Fibroblast of gingiva (primary cell): ENCODE measurements around the gene OR51G2.
"Not testable (repeated sequence)": the region's sequence is repeated elsewhere in the genome, so short reads cannot be mapped to it uniquely, and the experiment has no call there.

Experiments
- DNase-seq: peaks from one replicate; pipeline ENCODE4 v3.0.0-alpha.2; 2011; ENCODE audit warnings: low read depth

The OR51G2 gene

GRCh38 chr11:4919250-4919649 lies at the start of gene OR51G2:
TSS of gene OR51G2 (minus strand) at chr11:4919350. CDS start at chr11:4915663, 3,687 bp downstream.
- no peak for DNase-seq

DNA sequence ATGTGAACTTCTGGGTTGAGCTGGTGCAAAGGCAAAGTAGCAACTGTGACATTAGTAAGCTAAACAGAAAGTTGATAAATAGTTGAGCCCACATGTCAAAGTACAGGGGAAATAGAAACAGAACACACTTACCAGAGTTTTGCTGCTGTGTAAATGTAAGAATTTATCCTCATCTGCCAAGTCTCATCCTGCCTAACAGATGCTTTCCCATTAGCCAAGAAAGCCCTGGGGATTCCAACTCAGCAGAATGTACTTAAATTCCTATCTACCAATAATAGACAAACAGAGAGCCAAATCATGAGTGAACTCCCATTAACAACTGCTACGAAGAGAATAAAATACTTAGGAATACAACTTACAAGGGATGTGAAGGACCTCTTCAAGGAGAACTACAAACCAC lies 43.7 kb upstream of the OR51G2 start:
- DNase-seq, result no peak

DNA sequence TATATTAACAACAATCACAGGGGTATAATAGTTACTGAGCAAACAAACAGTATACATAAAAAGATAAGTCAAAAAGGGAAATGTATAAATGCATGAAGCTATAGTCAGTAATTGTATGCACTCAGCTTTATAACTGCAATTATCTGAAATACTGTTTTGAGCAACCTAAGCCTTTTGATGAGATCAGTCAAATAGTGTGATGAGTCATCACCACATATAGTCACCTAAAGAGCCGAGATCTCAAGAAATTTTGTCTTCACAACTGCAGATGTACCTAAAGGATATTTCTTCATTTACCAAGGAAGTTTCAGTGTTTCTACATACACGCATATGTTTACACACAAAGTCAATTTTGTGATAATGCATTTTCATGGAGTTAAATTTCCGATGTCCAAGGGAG lies 41.7 kb upstream of the OR51G2 start:
- no peak for DNase-seq

- no peak for DNase-seq
These were observed 38.2 kb upstream of the OR51G2 start for GRCh38 chr11:4957396-4957795.

GRCh38 chr11:4955613-4956012 lies 36.5 kb upstream of the OR51G2 start, which contains the start of gene OR51A2:
TSS of gene OR51A2 (minus strand) at chr11:4955713. CDS start at chr11:4955713, 0 bp downstream.
- DNase-seq, result not testable (repeated sequence)

DNA sequence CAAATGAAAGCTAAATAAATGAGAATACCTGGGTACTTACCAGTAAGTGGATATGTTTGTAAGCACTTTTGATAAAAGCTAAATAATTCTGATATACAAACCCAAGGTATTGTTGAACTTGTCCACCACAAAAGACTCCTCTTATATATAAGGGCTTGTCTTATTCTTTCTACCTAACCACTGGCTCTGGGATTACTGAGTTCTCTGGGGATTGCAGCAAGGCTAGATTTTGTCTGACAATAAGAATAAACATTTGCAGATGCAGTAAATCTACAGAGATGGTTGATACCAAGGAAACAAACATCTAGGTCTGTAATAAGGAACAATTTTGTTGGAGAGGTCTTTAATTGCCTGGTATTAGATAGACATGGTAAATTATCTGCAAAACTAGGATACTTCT lies 28.4 kb upstream of the OR51G2 start, which contains the start of gene OR51A4:
TSS of gene OR51A4 (minus strand) at position 101 of the 400 bp plus-strand sequence. CDS start 505 bp downstream, outside the sequence.
- DNase-seq, result no peak

DNA sequence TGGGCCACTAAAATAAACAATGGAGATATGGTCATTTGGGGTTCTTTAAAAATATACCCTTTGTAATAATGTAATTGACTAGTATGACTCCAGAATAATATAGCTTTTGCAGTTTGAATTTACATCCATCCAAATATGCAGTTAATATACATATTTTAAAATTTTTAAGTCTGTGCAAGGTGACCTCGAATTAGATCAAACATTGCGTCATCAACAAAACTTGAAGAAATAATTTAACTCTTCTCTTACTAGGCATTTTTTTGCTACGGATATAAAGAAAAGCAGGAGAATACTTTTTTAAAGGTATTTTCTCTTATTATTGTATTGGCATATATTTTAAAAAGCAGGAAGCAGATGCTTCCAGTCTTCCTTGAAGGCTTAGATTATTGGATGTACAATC lies 17.6 kb upstream of the OR51G2 start:
- DNase-seq, result no peak

DNA sequence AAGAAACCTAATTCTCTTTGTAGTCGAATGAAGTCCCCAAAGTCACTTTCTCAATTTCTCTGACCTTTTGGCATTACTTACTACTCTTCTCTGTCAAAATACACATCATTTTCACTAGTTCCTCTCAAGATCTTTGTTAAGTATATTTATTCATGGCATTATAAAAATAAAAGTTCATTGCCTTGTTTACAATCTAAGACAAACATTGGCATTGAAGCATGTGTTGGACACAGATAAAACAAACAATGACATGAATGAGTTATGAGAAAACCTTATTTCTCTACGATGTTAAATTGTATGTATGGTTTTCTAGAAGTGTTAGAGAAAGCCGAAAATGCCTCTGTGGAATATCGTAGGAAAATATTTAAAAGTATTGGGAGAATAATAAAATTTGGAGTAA lies 13.6 kb upstream of the OR51G2 start:
- no peak for DNase-seq

GRCh38 chr11:4926608-4927007 lies 7.5 kb upstream of the OR51G2 start:
- DNase-seq, result no peak

GRCh38 chr11:4924239-4924638 lies 5.1 kb upstream of the OR51G2 start, which contains the start of gene OR51G1:
TSS of gene OR51G1 (minus strand) at chr11:4924339. CDS start at chr11:4924339, 0 bp downstream.
- DNase-seq, result no peak

- no peak for DNase-seq
These were observed 3.2 kb upstream of the OR51G2 start for GRCh38 chr11:4922304-4922703.

- DNase-seq, result no peak
These were observed 2.6 kb upstream of the OR51G2 start for GRCh38 chr11:4921796-4922195.

- DNase-seq, result no peak
These were observed 2.6 kb downstream of the OR51G2 start for GRCh38 chr11:4916581-4916980.

DNA sequence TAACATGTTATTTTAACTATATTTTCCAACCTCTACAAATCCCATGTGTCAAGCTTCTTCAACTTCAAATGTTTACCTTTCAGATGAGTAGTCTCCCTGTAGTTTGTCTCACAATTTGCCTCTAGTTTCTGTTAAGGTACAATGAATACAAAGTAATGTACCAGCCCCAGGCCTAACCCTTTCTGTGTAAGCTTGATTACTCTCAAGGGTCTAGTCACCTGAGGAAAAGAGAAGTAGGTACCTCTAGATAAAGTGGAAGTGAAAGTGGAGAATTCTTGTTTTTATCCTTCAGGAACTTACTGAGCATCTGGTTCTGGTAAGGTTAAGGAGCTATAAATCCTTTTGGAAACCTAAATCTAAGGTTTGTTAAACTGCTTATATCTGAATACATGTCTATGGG lies 15.7 kb downstream of the OR51G2 start, which contains the start of gene OR51A7:
TSS of gene OR51A7 (plus strand) at position 300 of the 400 bp plus-strand sequence. CDS start 3,587 bp downstream, outside the sequence.
- no peak for DNase-seq

DNA sequence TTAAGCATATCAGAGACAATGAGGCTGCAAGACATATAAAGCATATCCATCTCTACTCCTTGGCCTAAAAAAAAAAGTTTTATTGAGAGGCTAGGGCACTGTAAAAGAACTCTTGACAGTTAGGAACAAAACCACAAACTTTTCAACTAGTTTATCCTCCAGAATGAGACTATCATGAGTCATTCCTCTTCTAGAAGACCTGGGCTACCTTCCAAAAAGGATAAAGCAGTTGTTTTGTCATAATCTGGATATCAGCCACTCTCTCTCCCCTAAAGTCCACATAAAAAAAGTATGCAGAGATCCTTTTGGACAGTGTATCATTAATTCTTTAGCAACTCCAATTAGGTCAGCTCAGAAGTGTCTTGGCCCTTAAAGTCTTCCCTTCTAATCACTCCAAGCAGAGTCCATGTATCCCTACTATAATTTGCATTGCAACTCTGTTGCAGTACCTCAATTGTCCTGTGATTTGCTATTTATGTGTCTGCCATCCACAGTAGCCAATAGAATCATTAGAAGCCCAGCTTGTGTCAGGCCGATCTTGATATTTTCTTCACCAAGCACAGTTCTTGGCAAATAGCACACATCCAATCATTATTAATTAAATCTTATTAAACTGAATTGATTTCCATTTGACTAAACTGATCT lies 27.0 kb downstream of the OR51G2 start:
- peak; percentile 42 for DNase-seq

GRCh38 chr11:4890279-4890678 lies 28.9 kb downstream of the OR51G2 start:
- no peak for DNase-seq

DNA sequence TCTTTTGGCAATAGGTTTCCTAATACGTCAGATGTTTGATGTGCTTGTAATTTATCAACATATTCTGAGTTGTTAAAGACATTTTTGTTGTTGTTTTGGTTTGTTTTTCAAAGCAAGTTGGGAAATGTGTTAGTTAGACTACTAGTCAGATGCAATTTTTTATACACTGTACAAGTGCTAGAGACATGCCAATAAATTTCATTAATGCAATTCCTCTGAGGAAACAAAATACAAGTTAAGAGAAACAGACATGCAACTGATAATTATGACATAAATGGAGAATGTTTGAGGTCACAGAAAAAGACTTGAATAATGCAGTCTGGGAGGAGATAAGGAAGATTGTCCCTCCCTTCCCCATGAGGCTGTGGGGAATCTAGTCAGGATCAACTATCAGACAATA lies 31.6 kb downstream of the OR51G2 start:
- no peak for DNase-seq

DNA sequence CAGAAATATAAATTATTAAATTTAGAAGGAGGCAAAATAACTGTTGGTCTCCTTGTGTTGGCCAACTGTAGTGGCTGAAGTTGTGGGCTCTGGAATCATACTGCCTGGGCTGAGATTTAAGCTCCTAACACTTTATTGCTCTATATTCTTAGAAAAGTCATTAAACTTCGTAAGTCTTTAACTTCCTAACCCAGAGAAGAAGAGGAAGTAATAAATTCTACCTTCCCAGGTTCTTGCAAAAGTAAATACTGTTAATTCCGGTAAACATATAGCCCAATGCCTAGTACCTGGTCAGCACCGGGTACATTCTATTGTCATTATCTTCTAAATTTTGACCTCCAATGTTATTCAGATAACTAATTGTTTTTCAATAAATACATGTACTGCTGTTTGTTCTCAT lies 33.0 kb downstream of the OR51G2 start:
- no peak for DNase-seq

- DNase-seq, result no peak
These were observed 34.8 kb downstream of the OR51G2 start for GRCh38 chr11:4884361-4884760.

DNA sequence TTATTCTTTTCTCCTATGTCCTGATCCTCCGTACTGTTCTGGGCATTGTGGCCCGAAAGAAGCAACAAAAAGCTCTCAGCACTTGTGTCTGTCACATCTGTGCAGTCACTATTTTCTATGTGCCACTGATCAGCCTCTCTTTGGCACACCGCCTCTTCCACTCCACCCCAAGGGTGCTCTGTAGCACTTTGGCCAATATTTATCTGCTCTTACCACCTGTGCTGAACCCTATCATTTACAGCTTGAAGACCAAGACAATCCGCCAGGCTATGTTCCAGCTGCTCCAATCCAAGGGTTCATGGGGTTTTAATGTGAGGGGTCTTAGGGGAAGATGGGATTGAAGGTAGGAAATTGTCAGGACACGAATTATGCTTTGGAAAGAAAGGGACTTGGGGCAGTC lies 36.6 kb downstream of the OR51G2 start:
- DNase-seq, result no peak

DNA sequence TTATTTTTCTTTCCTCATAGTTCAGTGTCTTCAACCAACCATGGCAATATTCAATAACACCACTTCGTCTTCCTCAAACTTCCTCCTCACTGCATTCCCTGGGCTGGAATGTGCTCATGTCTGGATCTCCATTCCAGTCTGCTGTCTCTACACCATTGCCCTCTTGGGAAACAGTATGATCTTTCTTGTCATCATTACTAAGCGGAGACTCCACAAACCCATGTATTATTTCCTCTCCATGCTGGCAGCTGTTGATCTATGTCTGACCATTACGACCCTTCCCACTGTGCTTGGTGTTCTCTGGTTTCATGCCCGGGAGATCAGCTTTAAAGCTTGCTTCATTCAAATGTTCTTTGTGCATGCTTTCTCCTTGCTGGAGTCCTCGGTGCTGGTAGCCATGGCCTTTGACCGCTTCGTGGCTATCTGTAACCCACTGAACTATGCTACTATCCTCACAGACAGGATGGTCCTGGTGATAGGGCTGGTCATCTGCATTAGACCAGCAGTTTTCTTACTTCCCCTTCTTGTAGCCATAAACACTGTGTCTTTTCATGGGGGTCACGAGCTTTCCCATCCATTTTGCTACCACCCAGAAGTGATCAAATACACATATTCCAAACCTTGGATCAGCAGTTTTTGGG lies 37.2 kb downstream of the OR51G2 start, which contains the start of gene OR51T1:
TSS of gene OR51T1 (plus strand) at position 41 of the 641 bp plus-strand sequence. CDS start at position 41, 0 bp downstream.
- DNase-seq, result no peak

DNA sequence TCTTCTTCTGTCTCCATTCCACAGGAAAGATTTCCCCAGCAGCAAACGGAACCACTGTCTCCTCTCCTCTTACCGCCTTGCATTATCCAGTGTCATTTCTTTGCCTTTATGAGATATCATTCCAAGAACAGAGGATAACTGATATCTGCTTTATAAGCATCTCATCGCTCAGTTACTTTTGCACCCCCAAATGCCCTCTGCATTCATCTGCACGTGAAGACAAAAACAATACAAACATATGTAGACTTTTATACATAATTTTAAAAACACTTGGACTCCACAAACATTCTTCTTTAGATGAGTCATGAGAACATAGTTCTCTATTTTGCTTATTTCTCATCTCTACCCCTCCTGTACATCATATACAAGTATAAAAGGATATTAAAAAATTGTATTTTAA lies 38.0 kb downstream of the OR51G2 start:
- no peak for DNase-seq

DNA sequence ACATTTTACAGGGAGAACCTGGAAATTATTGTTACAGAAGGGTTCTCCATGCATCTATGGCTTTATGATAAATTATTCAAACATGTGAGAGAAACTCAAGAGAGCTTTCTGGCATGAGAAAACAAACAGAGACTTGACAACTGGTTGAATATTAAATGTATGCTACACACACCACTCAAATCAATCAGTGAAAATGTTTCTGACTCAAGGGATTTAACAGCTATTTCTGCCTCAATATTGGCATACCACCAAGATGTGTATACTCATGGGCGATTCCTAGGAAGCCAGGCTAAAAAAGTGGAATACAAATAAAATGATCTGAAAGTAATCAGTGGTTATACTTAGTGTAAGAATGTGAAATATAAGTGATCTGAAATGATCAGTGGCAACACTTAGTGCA lies 53.3 kb downstream of the OR51G2 start:
- no peak for DNase-seq
